ENCODE results near the gene APLP2.

The APLP2 gene

DNA sequence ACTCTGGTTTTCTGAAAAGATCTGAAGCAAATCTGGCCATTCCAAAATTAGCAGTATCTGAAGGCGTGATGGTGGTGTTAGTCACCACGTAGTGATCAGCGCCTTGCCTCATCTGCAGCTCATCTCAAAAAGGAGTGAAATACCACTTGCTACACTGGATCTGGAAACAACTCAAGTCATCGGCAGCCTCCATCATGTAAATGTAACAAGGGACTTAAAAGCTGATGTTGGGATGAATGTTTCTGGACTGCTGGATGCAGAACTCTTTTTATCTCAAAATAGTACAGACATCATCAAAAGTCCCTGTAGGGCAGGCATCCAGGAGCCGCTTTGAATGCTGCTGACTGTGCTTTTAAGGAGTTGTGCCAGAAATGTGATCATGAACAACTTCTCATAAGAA, 14.1 kb upstream of the APLP2 start:
- no peak for DNase-seq (ENCODE audit: low read depth in 2 of 2)

DNA sequence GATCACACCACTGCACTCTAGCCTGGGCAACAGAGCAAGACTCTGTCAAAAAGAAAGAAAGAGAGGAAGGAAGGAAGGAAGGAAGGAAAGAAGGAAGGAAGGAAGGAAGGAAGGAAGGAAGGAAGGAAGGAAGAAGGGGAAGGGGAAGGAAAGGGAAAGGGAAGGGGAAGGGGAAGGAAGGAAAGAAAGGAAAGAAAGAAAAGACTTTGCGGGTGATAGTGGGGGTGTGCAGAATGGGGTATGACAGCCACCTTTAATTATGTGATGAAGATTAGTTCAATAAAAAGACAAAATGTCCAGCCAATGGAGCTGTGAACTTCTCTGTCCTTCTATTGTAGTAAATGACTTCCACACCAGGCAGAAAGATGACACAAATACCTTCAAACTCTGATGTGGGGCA, 8.7 kb upstream of the APLP2 start:
- no peak for DNase-seq (ENCODE audit: low read depth in 2 of 2)

DNA sequence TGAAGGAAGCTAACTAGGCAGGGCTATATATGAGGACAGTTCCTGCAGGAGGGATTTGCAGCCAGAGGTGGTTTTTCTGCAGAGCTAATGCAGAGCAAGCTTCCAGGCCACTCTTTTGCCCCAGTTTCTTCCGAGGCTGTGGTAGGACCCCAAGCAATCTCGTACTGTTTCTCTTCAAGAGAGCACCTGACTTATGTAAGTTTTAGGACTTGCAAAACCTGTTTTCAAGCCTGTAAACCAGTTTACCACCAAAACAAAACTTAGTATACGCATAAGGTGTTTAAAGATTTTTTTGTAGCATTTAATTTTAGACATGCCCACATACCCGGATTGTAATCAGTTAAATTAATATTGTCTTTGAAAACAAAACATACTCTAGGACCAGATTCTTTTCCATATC, 7.7 kb upstream of the APLP2 start:
- no peak for DNase-seq (ENCODE audit: low read depth in 2 of 2)

DNA sequence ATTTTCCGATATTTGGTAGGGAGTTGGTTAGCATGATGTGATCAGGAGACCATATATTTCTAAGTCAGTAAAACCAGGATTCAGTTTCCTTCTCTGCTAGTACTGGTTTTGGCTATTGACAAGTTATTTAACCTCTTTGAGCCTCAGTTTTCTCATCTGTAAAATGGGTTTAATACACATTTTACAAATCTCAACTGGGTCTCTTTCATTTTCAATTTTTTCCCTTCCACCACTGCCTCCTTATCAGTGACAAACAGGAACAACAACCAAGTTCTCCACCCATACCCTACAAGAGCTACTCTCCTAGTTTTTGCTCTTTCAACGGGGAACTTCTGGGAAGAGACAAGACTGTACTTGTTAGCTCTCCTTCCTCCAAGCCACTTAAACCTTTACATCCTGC, 6.2 kb upstream of the APLP2 start:
- no peak for DNase-seq (ENCODE audit: low read depth in 2 of 2)

DNA sequence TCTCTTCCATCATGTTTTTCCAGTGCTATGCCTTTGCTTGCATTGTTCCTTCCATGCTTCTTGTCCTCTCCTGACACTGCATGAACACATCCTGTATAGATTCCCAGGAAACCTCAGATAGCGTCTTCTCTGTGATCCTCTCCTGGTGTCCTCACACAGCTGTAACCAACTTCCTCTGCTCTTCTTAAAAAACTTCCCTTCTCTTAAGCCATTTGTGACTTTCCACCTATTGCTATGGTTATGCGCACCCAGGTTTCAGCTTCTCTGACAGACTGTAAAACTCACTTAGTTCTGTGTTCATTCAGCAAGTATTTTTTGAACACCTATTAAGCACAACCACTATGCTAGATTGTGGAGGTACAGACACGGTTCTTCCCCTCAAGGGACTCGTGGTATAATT, 5.1 kb upstream of the APLP2 start:
- no peak for DNase-seq (ENCODE audit: low read depth in 2 of 2)

DNA sequence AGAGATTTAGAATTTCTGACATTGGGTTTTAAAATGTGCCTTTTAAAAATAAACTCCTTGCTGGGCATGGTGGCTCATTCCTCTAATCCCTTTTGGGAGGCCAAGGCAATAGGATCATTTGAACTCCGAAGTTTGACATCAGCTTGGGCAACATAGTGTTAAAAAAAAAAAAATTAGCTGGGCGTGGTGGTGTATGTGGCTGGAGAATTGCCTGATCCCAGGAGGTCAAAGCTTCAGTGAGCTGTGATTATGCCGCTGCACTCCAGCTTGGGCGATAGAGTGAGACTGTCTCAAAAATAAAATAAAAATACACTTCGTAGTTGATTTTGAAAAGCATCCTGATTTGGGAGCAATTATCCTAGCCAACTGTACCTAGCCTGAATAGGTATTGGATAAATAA, 3.4 kb upstream of the APLP2 start:
- no peak for DNase-seq (ENCODE audit: low read depth in 2 of 2)

DNA sequence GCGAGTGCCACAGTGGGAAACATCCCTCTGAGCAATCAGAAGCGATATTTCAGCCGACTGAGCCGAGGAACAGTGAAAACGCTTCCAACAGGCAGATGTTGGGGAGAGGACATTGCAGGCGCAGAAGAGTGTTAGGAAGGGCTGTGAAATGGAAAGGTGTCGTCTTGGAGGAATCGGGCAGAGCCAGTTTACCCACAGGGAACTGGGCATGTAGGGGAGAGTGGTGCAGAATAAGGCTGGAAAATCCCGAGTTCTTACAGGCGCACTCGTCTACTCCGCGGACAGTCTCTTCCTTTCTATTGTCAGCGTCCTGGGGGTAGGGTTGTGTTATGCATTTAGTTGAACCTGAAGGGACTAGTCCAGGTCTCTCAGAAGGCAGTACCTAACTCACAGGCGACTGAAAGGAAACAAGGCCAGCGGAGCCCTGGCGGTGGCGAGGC, 1.1 kb upstream of the APLP2 start:
- no peak for DNase-seq (ENCODE audit: low read depth in 2 of 2)

DNA sequence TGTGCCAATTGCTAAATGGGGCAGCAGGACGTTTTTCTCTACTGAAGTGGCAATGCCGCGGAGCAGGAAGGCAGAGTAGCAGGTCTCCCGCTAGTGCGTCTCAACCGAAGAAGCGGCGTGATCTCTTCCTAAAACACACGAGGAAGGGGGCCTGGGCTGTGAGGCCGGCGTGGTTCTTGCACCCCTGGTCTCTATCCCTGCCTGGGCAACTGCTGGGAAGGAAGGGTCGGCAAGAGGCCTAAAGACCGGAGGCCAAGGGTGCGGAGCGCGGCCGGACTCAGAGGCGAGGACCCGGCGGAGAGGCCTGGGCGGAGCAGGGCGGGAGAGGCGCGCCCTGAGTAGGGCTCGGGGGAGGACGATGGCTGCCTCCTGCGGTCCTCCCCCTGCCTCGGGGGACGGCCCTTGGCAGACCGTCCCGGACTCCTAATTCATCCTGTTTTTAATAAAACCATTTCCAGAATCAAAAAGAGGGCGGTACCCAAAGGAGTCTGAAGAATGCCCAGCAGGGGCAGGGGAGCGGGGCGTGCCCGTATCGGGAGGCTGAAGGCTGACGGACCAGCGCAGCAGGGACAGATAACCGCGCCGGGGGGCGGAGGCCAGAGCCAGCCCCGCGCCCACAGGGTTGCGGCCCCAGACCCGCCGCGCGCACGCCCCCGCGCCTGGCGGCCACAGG, 572 bp upstream of the APLP2 start:
- peak; percentile 8 to 23 for DNase-seq (ENCODE audit: low read depth in 2 of 2)

DNA sequence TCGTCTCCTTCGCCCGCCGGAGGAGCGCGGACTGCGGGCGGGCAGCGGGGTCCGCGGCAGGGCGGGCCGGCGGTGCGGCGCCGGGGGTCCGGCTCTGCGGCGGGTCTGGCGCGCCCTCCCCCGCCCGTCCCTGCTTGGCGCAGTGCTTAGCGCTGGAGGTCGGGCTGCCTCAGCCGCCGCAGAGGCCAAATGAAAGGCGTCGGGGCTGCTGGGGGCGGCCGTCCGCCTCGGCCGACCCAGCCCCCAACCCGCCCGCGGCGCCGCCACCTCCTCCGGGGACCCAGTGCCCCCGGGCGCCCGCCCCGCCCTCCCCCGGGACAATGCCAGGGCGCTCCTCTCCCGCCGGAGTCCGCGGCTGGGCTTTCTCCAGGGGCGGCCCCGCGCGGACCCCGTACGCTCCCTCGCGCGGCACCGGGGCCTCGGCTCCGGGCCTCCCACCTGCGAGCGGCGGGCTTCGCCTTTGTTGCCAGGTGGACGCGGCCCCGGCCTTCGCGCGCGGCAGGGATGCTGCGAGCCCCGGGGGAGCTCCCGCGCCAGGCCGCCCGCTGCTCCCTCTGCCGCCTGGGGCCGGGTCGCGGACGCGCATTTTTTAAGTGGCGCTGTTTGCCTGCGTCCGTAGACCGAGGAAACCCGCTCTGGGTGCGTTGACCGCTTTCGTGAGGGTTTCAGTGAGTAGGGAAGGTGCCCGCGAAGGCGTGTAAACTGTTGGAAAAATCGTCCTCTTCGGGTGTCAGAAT, 583 bp downstream of the APLP2 start:
- peak; percentile 23 to 28 for DNase-seq (ENCODE audit: low read depth in 2 of 2)

DNA sequence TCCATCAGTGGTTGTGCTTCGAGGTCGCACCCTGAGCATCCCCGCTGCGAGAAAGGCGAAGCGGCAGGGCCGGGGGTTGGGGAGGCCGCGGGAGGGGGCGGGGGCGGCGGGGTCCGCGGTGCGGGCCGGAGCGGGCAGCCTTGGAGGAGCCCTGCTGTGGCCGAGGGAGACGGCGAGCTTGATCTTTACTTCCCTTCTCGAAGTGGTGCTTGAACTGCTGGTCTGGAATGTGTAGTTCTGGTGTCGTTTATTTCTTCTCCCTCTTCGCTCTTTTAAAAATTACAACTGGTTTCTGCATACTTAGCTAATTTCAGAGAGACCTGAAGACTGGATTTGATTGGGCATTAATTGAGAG, 1.1 kb downstream of the APLP2 start:
- DNase-seq (ENCODE audit: low read depth in 2 of 2) = no peak

DNA sequence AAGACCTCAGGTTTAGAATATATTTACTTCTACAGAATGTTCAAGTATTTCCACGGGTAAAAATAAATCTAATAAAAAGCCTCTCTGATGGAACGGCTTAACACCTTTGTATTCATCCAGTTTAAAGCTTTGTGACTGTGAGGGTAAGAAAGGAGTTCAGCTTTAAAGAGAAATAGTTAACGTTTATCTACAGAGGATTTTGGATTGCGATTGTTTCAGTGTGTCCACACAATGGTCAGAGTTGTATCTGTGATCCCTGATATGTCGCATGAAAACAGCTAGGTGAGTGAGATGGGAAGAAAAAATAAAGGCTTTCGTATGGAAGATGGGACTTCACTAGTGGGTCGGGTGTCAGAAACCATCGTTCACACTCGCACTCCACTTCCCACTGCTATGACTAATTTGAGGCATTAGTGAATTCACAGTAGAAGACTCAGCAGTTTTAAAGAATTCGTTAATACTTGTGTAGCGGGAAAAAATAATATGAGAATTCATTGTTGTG, 1.6 kb downstream of the APLP2 start:
- no peak for DNase-seq (ENCODE audit: low read depth in 2 of 2)

DNA sequence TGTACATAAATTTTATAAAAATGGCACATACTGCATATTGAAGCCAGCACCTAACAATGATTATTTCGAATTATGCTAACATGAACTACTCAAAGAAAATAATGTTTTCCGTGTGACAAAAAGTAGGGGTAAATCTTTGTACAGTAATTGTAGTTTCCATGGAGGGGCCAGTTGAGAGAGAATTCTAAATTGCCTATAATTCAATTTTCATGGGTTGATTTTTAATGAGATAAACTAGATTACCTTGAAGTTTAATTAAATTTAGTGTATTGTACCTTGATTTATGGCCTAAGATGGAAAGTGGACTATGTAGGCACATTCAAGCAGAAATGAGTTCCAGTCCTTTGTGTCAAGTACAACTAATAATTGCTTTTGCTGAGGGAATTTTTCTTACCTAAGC, 5.0 kb downstream of the APLP2 start:
- DNase-seq (ENCODE audit: low read depth in 2 of 2) = no peak

DNA sequence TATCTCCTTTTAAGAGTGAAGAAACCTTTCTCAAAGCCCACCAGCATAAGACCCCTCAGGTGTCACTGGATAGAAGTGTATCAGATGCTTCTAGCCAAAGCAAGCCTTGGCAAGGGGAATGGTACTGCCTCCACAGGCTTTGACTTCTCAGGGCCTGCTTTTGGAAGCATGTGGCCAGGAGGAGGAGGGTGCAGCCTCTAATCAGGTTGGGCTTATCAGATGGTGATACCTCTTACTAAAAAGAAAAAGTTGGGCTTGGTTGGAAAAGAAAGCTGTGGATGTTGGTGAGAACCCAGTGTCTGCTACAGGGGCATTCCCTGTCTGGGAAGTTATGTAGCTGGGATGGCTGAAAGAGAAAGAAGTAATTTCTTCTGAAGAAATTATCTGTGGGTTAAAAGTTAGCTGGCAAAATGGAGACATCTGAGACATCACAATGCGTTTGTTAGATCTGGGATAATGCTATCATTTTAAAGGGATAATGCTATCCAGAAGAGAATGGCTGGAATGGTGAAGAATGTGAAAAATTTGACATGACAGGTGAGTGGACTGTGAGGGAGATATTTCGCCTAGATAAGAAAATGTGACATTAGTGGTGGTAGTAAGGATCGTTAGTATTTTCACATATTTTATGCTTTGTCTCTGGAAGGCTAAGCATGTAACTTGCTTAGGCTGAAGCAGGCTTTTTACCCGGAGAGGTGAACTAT, 7.2 kb downstream of the APLP2 start:
- no peak for DNase-seq (ENCODE audit: low read depth in 2 of 2)

DNA sequence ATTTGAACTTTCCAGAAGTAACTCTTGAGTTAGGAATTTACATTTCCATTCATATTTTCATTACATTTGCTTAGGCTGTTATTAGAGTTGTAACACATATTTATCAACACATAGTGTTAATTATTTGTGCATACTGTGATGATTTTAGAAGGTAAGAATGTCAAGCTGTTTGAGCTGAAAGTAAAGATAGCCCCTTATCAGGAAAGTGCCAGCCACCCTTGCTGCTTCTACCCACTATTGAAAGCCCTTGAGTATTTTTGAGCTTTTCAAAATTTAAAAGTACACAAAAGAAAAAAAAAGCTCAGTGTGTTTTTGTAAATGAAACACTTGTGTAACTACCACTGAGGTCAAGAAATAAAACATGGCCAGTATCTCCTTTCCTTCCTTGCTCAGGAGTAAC, 8.0 kb downstream of the APLP2 start:
- DNase-seq (ENCODE audit: low read depth in 2 of 2) = no peak

DNA sequence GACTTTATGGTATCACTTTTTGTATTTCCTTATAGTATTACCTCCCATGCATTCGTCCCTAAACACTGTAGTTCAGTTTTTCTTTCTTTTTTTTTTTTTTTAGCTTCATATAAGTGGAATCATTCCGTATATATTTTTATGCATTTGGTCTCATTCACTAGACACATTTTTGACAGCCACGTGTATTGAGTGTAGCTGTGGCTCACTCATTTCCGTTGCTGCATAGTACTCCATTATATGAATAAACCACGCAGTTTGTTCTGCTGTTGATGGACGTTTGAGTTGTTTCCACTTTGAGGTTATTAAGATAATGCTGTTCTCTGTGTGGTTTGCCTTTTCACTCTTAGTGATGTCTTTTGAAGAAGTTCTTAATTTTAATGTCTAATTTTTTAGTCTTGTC, 8.4 kb downstream of the APLP2 start:
- DNase-seq (ENCODE audit: low read depth in 2 of 2) = no peak

DNA sequence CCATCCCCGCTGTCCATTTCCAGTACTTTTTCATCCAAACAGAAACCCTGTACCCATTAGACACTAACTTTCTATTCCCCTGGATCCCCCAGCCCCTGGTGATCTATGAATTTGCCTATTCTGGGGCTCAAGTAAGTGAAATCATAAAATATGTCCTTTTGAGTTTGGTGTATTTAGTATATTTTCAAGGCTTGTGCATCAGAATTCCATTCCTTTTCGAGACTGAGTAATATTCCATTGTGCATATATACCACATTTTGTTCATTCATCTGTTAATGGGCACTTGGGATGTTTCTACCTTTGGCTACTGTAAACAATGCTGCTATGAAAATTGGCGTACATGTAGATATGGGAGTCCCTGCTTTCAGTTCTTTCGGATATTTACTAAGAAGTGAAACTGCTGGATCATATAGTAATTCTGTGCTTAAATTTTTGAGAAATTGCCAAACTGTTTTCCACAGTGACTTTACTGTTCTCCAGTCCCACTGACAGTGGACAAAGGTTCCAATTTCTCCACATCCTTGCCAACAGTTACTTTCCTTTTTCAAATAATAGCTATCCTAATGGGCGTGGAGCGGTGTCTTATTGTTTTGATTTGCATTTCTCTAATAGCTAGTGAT, 16.1 kb downstream of the APLP2 start:
- DNase-seq (ENCODE audit: low read depth in 2 of 2) = no peak

DNA sequence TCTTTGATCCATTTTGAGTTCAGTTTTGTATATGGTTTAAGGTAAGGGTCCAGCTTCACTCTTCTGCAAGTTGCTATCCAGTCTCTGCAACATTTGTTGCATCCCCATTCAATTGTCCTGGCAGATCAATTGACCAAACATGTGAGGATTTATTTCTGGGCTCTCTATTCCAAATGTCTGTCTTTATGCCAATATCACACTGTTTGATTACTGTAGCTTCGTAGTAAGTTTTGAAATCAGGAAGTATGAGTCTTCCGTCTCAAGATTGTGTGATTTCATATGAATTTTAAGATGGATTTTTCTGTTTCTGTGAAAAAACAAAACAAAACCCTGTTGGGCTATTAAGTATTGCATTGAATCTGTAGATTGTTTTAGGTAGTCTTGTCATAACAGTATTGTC, 17.0 kb downstream of the APLP2 start:
- DNase-seq (ENCODE audit: low read depth in 2 of 2) = no peak

DNA sequence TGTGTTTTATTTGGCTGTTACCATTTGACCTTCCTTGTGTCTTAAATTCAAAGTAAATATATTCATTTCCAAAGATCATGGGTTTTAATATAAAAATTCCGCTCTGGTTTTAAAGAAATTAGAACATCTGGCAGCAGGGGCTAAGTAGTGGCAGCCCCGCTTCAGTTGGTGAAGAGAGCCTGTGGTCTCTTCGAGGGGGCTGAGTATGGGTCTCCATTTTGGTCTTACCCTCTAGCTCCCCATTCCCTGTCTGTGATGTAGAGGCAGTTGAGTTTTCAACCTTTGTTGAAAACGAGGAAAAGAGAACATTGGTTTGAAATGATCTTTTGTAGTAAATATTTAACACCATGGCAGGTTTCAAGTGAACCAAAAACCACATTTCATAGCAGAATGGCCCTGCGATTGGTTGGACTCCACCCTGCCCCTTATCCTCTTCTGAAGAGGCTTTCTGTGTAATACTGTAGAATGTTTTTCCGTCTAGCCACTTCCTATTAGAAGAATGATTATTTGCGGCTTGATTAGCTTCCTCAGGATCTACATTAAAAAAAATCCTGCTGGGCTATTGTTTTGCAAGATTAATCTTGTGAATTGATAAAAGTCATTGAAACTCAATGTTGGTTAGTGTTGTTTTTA, 17.7 kb downstream of the APLP2 start:
- no peak for DNase-seq (ENCODE audit: low read depth in 2 of 2)

DNA sequence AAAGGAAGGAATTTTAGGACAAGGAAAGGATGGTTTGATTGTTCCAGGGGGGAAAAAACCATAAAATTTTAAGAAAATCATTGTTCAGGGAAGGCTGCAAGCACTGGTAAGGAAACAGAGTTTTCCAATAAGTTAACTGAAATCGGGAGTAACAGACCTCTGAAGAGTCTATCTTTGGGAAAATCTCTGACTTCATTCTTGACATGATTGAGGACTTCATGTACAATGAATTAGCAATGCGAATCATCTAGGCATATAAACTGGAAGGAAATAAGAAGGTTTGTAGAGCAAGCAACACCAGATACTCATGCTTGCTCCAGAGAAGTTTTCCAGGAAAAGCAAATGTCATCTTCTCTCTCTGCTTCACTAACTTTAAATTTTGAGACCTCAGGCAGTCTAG, 18.5 kb downstream of the APLP2 start:
- DNase-seq (ENCODE audit: low read depth in 2 of 2) = no peak

DNA sequence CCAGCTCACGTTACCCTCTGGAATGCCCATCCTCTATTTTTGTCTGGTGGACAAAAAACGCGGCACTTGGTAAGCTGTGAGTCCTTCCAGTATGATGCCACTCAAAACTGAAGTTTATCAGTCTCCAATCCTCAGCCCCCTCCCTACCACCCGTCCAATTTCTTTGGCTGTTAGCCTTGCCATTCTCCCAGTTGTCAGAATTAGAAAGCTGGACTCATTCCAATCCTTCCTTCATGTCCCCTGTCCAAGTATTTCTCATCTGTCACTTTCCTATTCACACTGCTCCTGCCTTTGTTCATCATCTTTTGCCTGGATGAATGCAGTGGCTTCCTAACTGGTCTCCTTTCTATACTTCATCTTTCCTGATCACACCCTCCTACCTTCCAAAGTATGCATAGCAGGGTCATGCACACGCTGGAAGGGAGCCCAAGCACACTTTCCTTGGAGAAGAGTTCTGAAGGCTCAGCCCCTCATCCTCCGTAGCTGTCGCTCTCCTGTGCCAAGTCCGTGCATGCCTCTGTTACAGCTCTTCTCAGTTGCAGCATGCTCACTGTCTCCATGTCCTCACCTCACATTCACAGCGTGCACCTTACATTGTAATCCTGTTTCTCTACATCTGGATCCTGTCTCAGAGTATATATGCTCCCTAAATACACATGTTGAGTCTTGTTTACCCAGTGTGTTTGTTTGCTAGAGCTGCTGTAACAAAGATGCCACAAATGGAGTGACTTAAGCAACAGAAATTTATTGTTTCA, 19.4 kb downstream of the APLP2 start:
- no peak for DNase-seq (ENCODE audit: low read depth in 2 of 2)

DNA sequence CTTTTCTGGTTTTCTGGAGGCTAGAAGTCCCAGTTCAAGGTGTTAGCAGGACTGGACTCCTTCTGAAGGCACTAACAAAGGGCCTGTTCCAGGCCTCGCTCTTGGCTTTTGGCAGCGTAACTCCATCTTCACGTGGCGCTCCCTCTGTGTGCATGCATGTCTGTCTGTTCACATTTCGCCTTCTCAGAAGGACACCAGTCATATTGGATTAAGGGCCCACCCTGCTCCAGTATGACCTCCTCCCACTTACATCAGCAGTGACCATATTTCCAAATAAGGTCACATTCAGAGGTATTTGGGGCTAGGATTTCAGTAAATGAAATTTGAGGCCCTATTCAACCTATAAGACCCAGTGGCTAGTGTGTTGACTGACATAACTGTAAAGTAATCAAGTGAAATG, 20.0 kb downstream of the APLP2 start:
- no peak for DNase-seq (ENCODE audit: low read depth in 2 of 2)
